Thymus (tissue), 11 donors: ENCODE data around the gene UMOD. TPM values are rescaled to one million over a fixed set of nuclear protein-coding genes. Genes with fewer than 3 reads are reported as not detected.
"Not testable (repeated sequence)": the region's sequence is repeated elsewhere in the genome, so short reads cannot be mapped to it uniquely, and the experiment has no call there.

Experiments
- DNase-seq, 9 donors: peaks; one replicate each; pipeline ENCODE4 v3.0.0-alpha.2; 2013; ENCODE audit warnings: low spot score in 9 of 9, low read depth in 6 of 9, missing footprints in 1 of 9
- H3K27ac ChIP-seq, 2 donors: one replicate each; pipeline ENCODE4 v1.5.1; 2013; ENCODE audit warnings: control low read depth in 1 of 2, low read depth in 1 of 2, low read length in 1 of 2, mild to moderate bottlenecking in 1 of 2, moderate library complexity in 1 of 2
- H3K27me3 ChIP-seq, 2 donors: one replicate each; pipeline ENCODE4 v1.5.1; 2013; ENCODE audit warnings: low read length in 1 of 2; ENCODE audit not compliant: control insufficient read depth in 2 of 2, insufficient read depth in 1 of 2
- H3K36me3 ChIP-seq, 2 donors: one replicate each; pipeline ENCODE4 v1.5.1; 2013; ENCODE audit warnings: low read length in 1 of 2, mild to moderate bottlenecking in 1 of 2, moderate library complexity in 1 of 2; ENCODE audit not compliant: control insufficient read depth in 2 of 2, insufficient read depth in 2 of 2
- H3K4me1 ChIP-seq, 2 donors: one replicate each; pipeline ENCODE4 v1.5.1; 2013; ENCODE audit warnings: low read length in 2 of 2; ENCODE audit not compliant: control insufficient read depth in 2 of 2, insufficient read depth in 2 of 2
- H3K4me3 ChIP-seq, 2 donors: one replicate each; pipeline ENCODE4 v1.5.1; 2013; ENCODE audit warnings: low read length in 2 of 2, control low read depth in 1 of 2, mild to moderate bottlenecking in 1 of 2
- H3K9me3 ChIP-seq, 2 donors: one replicate each; pipeline ENCODE4 v1.5.1; 2013; ENCODE audit warnings: low read length in 1 of 2, mild to moderate bottlenecking in 1 of 2; ENCODE audit not compliant: control insufficient read depth in 2 of 2, insufficient read depth in 1 of 2
- WGBS: extraction: QIAGEN DNeasy Blood & Tissue Kit; methylation state at CpG from one replicate; pipeline ENCODE4 v1.1.7; 2013; 5-methylcytosine and 5-hydroxymethylcytosine counted together
- polyA plus RNA-seq: library from polyadenylated mRNA; stranded (reverse); fragments of 200-250 nt; gene quantifications from one replicate; pipeline ENCODE4 v1.2.3, GENCODE V29; 2013
- total RNA-seq: library from RNA; stranded (reverse); fragments of 120-200 nt; gene quantifications from one replicate; pipeline ENCODE4 v1.2.4, GENCODE V29; 2013
- donor health status: healthy.

The UMOD gene
- total and polyA plus RNA-seq, 2 donors = 0.28 to 0.84 TPM

- H3K4me3 ChIP-seq = no peak overlapping the region
- H3K27ac ChIP-seq = no peak overlapping the region
- H3K4me1 ChIP-seq = no peaks in the 10 kb centered on the region
- H3K27me3 ChIP-seq = no peaks in the 10 kb centered on the region
- WGBS = 87% methylated on average over 5 of the region's 5 CpGs
- no peak for DNase-seq
- H3K36me3 ChIP-seq = no peaks in the 10 kb centered on the region
- no peaks in the 10 kb centered on the region for H3K9me3 ChIP-seq
These were observed 22.9 kb downstream of the UMOD start for GRCh38 chr16:20329392-20330138.

GRCh38 chr16:20327444-20328041, 25.0 kb downstream of the UMOD start, which contains the start of gene GP2:
Gene GP2, minus strand, starts transcription at chr16:20327513. Its CDS starts 1,082 bp downstream, at chr16:20326431.
- DNase-seq = no peak
- no peaks in the 10 kb centered on the region for H3K36me3 ChIP-seq
- 87% methylated on average over 7 of the region's 7 CpGs for WGBS
- H3K4me1 ChIP-seq = no peaks in the 10 kb centered on the region
- no peak within 1 kb of the TSS for H3K27ac ChIP-seq
- H3K4me3 ChIP-seq = no peak within 1 kb of the TSS
- no peaks in the 10 kb centered on the region for H3K27me3 ChIP-seq
- H3K9me3 ChIP-seq = no peaks in the 10 kb centered on the region

GRCh38 chr16:20326321-20326720, 26.2 kb downstream of the UMOD start:
- no peaks in the 10 kb centered on the region for H3K27me3 ChIP-seq
- no peaks in the 10 kb centered on the region for H3K4me1 ChIP-seq
- H3K27ac ChIP-seq = no peak overlapping the region
- no peaks in the 10 kb centered on the region for H3K36me3 ChIP-seq
- H3K9me3 ChIP-seq = no peaks in the 10 kb centered on the region
- 77% methylated on average over 3 of the region's 3 CpGs for WGBS
- no peak for DNase-seq
- H3K4me3 ChIP-seq = no peak overlapping the region

GRCh38 chr16:20325005-20325404, 27.5 kb downstream of the UMOD start:
- H3K4me3 ChIP-seq = no peak overlapping the region
- no peak overlapping the region for H3K27ac ChIP-seq
- H3K36me3 ChIP-seq = no peaks in the 10 kb centered on the region
- H3K4me1 ChIP-seq = no peaks in the 10 kb centered on the region
- H3K27me3 ChIP-seq = no peaks in the 10 kb centered on the region
- no peaks in the 10 kb centered on the region for H3K9me3 ChIP-seq
- DNase-seq = no peak
- WGBS = 76% methylated on average over 3 of the region's 3 CpGs

GRCh38 chr16:20323591-20324117, 28.9 kb downstream of the UMOD start:
- no peaks in the 10 kb centered on the region for H3K4me1 ChIP-seq
- H3K27me3 ChIP-seq = no peaks in the 10 kb centered on the region
- DNase-seq = no peak
- no peaks in the 10 kb centered on the region for H3K9me3 ChIP-seq
- no peaks in the 10 kb centered on the region for H3K36me3 ChIP-seq
- no peak overlapping the region for H3K4me3 ChIP-seq
- 83% methylated on average over 9 of the region's 9 CpGs for WGBS
- no peak overlapping the region for H3K27ac ChIP-seq

- DNase-seq = no peak
- H3K9me3 ChIP-seq = no peaks in the 10 kb centered on the region
- no peaks in the 10 kb centered on the region for H3K27me3 ChIP-seq
- H3K36me3 ChIP-seq = no peaks in the 10 kb centered on the region
- no peak overlapping the region for H3K4me3 ChIP-seq
- WGBS = 93% methylated on average over 4 of the region's 4 CpGs
- no peaks in the 10 kb centered on the region for H3K4me1 ChIP-seq
- H3K27ac ChIP-seq = no peak overlapping the region
These were observed 29.8 kb downstream of the UMOD start for GRCh38 chr16:20322696-20323095.

GRCh38 chr16:20321671-20322070, 30.8 kb downstream of the UMOD start:
- DNase-seq = no peak
- Histone ChIP-seq H3K36me3 (no peaks in the 10 kb centered on the region), H3K27me3 (no peaks in the 10 kb centered on the region), H3K9me3 (no peaks in the 10 kb centered on the region), H3K4me1 (no peaks in the 10 kb centered on the region), H3K4me3 (no peak overlapping the region), H3K27ac (no peak overlapping the region)
- 95% methylated on average over 1 of the region's 1 CpG for WGBS

- not testable (repeated sequence) for DNase-seq, H3K9me3 ChIP-seq, H3K27me3 ChIP-seq, H3K4me1 ChIP-seq, H3K36me3 ChIP-seq, H3K27ac ChIP-seq, H3K4me3 ChIP-seq
- WGBS = 97% methylated on average over 2 of the region's 2 CpGs
These were observed 31.5 kb downstream of the UMOD start for GRCh38 chr16:20321051-20321450.

GRCh38 chr16:20320592-20320991, 31.9 kb downstream of the UMOD start:
- H3K27me3 ChIP-seq = no peaks in the 10 kb centered on the region
- no peaks in the 10 kb centered on the region for H3K36me3 ChIP-seq
- no peaks in the 10 kb centered on the region for H3K4me1 ChIP-seq
- no peak for DNase-seq
- no peak overlapping the region for H3K4me3 ChIP-seq
- no peak overlapping the region for H3K27ac ChIP-seq
- H3K9me3 ChIP-seq = no peaks in the 10 kb centered on the region
